OCI-LY7 (cell line): Measurements from ENCODE around the gene PPP1R9B.

Experiments
- CTCF ChIP-seq: fragments of 200-600 bp; sonication (generic); conservative IDR thresholded peaks from 2 replicates; pipeline ENCODE4 v1.5.1; 2014; ENCODE audit warnings: mild to moderate bottlenecking, antibody characterized with exemption, low read length, moderate library complexity, mixed read lengths
- EZH2phosphoT487 ChIP-seq: fragments of 200-600 bp; sonication (generic); IDR thresholded peaks from 2 replicates; pipeline ENCODE4 v1.6.1; 2018; ENCODE audit warnings: low read depth, borderline replicate concordance, mild to moderate bottlenecking, mixed run types, antibody characterized with exemption, low read length, moderate library complexity, mixed read lengths

GRCh38 chr17:50141745-50142110 is 8.7 kb downstream of the PPP1R9B start:
- TF ChIP-seq CTCF (no peak), EZH2phosphoT487 (no peak)
